ENCODE data around the gene EXOC3L1.

Gene EXOC3L1

DNA sequence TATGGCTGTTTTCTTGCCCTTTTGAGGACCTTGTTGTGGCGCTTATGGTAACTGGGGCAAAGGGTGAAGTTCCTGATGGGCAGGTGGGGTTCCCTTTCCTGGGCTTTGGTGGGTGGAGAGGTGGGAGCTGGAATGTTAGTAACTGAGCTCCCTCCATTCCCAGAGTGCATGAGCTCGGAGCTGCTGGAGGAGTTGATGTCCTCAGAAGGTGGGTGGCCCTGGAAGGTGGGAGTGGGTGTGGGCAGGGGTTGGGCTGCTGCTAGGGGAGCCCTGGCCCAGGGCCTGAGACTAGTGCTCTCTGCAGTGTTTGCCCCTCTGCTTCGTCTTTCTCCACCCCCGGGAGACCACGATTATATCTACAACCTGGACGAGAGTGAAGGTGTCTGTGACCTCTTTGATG lies 7.8 kb upstream of the EXOC3L1 start:
- H3K4me3 ChIP-seq (replicated peaks; ENCODE audit: low read depth, low read length), result no peak overlapping the region
- no peak for DNase-seq (ENCODE audit: low read depth)
- no peak for TF ChIP-seq CTCF (IDR thresholded peaks at IDR 0.05; ENCODE audit: low read length, missing control alignments)

DNA sequence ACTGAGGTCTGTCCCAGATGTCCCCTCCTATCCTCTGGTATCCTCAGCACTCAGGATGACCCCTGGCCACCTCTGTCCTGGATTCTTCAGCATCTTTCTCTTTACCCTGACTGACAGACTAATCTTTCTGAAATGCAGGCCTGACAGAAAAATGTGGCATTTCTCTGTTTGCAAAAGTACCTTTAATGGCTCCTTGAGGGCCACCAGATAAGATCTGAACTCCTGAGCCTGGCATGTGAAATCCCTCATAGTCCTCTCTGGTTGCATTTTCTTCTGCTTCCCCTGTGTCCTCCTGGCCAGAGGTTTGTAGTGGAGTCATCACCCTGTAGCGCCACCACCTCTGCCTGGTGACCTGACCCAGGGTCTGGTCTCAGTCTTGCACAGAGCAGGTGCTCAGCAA lies 6.9 kb upstream of the EXOC3L1 start:
- H3K4me3 ChIP-seq (replicated peaks; ENCODE audit: low read depth, low read length), result no peak overlapping the region
- TF ChIP-seq CTCF (IDR thresholded peaks at IDR 0.05; ENCODE audit: low read length, missing control alignments), result no peak
- no peak for DNase-seq (ENCODE audit: low read depth)

DNA sequence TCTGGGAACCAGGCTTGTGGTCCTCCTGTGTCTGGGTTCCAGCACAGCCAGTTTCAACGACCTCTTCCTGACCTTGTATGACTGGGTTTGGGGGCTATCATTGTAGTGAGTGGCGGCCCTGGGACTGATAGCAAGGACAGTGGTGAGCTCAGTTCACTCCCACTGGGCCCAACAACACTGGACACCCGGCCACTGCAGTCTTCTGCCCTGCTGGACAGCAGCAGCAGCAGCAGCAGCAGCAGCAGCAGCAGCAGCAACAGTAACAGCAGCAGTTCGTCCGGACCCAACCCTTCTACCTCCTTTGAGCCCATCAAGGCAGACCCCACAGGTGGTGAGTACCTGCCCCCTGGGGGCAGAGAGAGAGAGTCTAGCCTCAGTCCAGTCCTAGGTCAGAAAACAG lies 5.7 kb upstream of the EXOC3L1 start:
- no peak overlapping the region for H3K4me3 ChIP-seq (replicated peaks; ENCODE audit: low read depth, low read length)
- DNase-seq (ENCODE audit: low read depth), result no peak
- TF ChIP-seq CTCF (IDR thresholded peaks at IDR 0.05; ENCODE audit: low read length, missing control alignments), result no peak

GRCh38 chr16:67194260-67194659 lies 4.3 kb upstream of the EXOC3L1 start:
- no peak for DNase-seq (ENCODE audit: low read depth)
- TF ChIP-seq CTCF (IDR thresholded peaks at IDR 0.05; ENCODE audit: low read length, missing control alignments), result no peak
- no peak overlapping the region for H3K4me3 ChIP-seq (replicated peaks; ENCODE audit: low read depth, low read length)

GRCh38 chr16:67193536-67193935 lies 3.6 kb upstream of the EXOC3L1 start:
- TF ChIP-seq CTCF (IDR thresholded peaks at IDR 0.05; ENCODE audit: low read length, missing control alignments), result no peak
- DNase-seq (ENCODE audit: low read depth), result no peak
- peak overlapping the region; percentile 97 for H3K4me3 ChIP-seq (replicated peaks; ENCODE audit: low read depth, low read length)

DNA sequence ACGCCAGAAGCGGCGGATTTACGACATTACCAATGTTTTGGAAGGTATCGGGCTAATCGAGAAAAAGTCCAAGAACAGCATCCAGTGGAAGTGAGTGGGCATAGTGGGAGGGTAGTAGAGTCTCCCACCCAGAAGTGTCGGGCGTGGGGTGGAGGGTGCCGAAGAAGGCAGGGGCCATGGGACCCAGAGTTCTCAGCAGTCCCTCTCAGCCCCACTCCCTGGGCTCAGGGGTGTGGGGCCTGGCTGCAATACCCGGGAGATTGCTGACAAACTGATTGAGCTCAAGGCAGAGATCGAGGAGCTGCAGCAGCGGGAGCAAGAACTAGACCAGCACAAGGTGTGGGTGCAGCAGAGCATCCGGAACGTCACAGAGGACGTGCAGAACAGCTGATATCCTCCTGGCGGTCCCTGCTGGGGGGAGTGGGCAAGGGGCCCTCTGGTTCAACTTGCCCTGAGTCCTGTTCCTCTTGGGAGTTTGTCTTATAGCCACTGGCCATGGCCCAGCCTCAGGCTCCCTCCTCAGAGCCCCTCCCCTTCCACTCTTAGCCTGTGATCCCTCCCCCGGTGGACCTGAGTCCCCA lies 2.9 kb upstream of the EXOC3L1 start:
- no peak for TF ChIP-seq CTCF (IDR thresholded peaks at IDR 0.05; ENCODE audit: low read length, missing control alignments)
- DNase-seq (ENCODE audit: low read depth), result no peak
- H3K4me3 ChIP-seq (replicated peaks; ENCODE audit: low read depth, low read length), result peak overlapping the region; percentile 97

DNA sequence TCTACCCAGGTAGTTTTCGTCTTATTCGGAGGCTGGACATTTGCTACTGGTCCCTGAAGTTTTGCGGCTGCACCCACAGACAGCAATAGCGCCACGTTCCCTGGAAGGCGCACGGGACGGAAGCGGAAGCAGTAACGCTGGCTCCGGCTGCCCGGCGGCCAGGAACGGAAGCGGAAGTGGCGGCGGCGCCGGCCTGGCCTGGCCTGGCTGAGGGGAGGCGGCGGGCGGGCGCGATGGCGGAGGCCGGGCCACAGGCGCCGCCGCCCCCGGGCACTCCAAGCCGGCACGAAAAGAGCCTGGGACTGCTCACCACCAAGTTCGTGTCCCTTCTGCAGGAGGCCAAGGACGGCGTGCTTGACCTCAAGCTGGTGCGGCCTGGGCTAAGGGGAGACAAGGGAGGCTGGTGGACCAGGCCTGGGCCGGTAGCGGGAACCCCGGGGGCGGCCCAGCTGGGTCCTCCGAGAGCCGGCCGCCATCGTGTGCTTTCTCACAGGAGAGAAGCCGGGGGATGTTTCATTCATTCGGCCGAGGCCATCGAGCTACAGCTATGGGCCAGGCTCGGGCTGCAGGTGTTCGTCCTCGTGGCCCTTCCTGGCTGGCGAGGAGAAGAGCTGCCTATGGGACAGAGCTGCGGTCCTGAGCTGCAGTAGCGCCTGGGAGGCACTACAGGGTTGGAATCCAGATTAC lies 2.2 kb upstream of the EXOC3L1 start, which contains the start of gene E2F4:
Gene E2F4, plus strand, starts transcription at position 161 of the 687 bp plus-strand sequence. Its CDS starts 73 bp downstream, at position 234.
- peak within 1 kb of the TSS; percentile 97 for H3K4me3 ChIP-seq (replicated peaks; ENCODE audit: low read depth, low read length)
- DNase-seq (ENCODE audit: low read depth), result peak; percentile 93
- no peak for TF ChIP-seq CTCF (IDR thresholded peaks at IDR 0.05; ENCODE audit: low read length, missing control alignments)

Data from fibroblast of pulmonary artery (primary cell).